GM19463 (cell line): ENCODE results near the gene MEP1A.
"Not testable (repeated sequence)": the region's sequence is repeated elsewhere in the genome, so short reads cannot be mapped to it uniquely, and the experiment has no call there.

Source experiments
- ATAC-seq: cut with Tn5 transposase; IDR thresholded peaks from one replicate; pipeline ENCODE4 v1.9.1; 2021; ENCODE audit warnings: mild to moderate bottlenecking, moderate library complexity; ENCODE audit not compliant: unreplicated experiment

MEP1A gene

GRCh38 chr6:46793138-46793537 lies at the start of gene MEP1A:
Gene MEP1A (plus strand): TSS chr6:46793389. CDS start chr6:46793399, 10 bp downstream.
- no peak for ATAC-seq

- no peak for ATAC-seq
Measured at GRCh38 chr6:46743425-46744158, 49.6 kb upstream of the MEP1A start.

- ATAC-seq: not testable (repeated sequence)
Measured at GRCh38 chr6:46744159-46744725, 48.9 kb upstream of the MEP1A start.

- no peak for ATAC-seq
Measured at GRCh38 chr6:46745973-46746372, 47.2 kb upstream of the MEP1A start.

GRCh38 chr6:46746696-46747095 lies 46.5 kb upstream of the MEP1A start, which contains the start of gene ANKRD66:
Gene ANKRD66 (plus strand): TSS chr6:46746933. CDS start chr6:46751949, 5,016 bp downstream.
- ATAC-seq: no peak

- no peak for ATAC-seq
Measured at GRCh38 chr6:46748940-46749503, 44.2 kb upstream of the MEP1A start.

- ATAC-seq: no peak
Measured at GRCh38 chr6:46749731-46750130, 43.5 kb upstream of the MEP1A start.

- no peak for ATAC-seq
Measured at GRCh38 chr6:46751658-46752057, 41.5 kb upstream of the MEP1A start.

- no peak for ATAC-seq
Measured at GRCh38 chr6:46755865-46756264, 37.3 kb upstream of the MEP1A start.

- no peak for ATAC-seq
Measured at GRCh38 chr6:46756469-46757213, 36.5 kb upstream of the MEP1A start.

GRCh38 chr6:46757214-46757596 lies 36.0 kb upstream of the MEP1A start:
- no peak for ATAC-seq

GRCh38 chr6:46758960-46759753 lies 34.0 kb upstream of the MEP1A start:
- no peak for ATAC-seq

- ATAC-seq: no peak
Measured at GRCh38 chr6:46760925-46761324, 32.3 kb upstream of the MEP1A start.

- no peak for ATAC-seq
Measured at GRCh38 chr6:46763466-46763865, 29.7 kb upstream of the MEP1A start.

GRCh38 chr6:46764280-46764679 lies 28.9 kb upstream of the MEP1A start:
- ATAC-seq: not testable (repeated sequence)

GRCh38 chr6:46764961-46765360 lies 28.2 kb upstream of the MEP1A start:
- no peak for ATAC-seq

- ATAC-seq: no peak
Measured at GRCh38 chr6:46772016-46772415, 21.2 kb upstream of the MEP1A start.

GRCh38 chr6:46772762-46773161 lies 20.4 kb upstream of the MEP1A start:
- ATAC-seq: peak; percentile 56

GRCh38 chr6:46773201-46773855 lies 19.9 kb upstream of the MEP1A start:
- no peak for ATAC-seq

- not testable (repeated sequence) for ATAC-seq
Measured at GRCh38 chr6:46774736-46775135, 18.5 kb upstream of the MEP1A start.
